ENCODE data around the gene NAV2. TPM values are rescaled to one million over a fixed set of nuclear protein-coding genes. Genes with fewer than 3 reads are reported as not detected.

The NAV2 gene
- total RNA-seq, 1 donor from 2014 or later, result 32.0 TPM

GRCh38 chr11:20090654-20091374 lies 378.2 kb downstream of the NAV2 start:
- no peak for ATAC-seq

DNA sequence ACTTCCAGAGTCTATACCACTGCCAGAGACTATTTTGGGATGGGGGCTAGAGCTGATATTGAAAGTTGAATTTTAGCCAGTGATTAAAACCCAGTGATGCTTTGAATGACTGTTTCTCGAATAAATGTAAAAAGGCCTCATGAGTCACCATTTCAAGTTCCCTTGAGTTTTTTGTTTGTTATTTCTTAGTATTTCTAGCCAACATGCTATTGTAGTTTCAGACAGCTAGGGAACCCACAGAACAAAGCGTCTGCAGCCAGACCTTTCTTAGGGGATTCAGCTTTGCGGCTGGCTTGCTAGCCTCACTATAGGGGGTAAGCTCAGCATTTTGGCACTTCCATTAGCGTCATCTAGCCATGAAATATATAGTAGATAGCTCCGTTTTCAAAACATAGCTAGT lies 381.1 kb downstream of the NAV2 start:
- DNase-seq (ENCODE audit: low spot score) (no peak), ATAC-seq (no peak)

More at GRCh38 chr11:20090654-20091374, 378.2 kb downstream of the NAV2 start:
- DNase-seq (ENCODE audit: low spot score), result no peak

GRCh38 chr11:20095189-20095588 lies 382.6 kb downstream of the NAV2 start:
- ATAC-seq, result no peak
- DNase-seq (ENCODE audit: low spot score), result no peak

DNA sequence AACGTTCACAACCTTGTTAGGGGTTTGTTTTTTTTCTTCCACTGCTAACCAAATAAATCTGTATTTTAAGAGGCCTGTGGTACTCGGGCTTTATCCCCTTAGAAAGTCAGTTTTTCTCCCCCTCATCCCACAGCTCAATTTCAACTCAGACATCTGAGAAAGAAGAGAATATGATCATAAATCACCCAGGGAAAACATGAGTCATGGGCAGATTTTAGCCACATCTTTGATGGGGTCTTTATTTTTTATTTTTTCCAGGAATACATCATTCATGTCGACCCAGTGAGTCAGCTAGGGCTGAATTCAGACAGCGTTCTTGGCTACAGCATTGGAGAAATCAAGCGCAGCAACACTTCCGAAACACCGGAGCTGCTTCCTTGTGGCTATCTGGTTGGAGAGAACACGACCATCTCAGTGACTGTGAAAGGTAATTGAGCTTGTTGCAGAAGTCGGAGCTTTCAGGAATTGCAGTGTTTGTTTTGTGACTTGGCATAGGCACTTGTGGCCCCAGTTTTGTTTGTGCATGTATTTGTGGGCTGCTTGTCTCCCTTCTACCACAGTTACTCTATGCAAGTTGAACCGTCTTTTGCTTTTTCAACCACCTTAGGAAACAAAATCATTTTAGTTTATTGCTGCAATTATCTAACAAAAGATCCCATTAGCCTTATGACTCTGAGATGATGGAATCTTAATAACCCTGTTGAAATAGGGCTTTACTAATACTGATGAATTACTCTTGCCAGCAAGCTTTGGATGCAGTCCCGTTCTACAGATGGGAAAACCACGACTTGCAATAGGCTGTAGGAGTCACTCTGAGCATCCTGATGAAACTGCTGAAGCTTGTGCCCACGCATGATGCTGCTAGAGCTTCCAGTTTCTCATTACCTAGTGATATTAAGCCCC lies 384.9 kb downstream of the NAV2 start:
- DNase-seq (ENCODE audit: low spot score) (no peak), ATAC-seq (no peak)

DNA sequence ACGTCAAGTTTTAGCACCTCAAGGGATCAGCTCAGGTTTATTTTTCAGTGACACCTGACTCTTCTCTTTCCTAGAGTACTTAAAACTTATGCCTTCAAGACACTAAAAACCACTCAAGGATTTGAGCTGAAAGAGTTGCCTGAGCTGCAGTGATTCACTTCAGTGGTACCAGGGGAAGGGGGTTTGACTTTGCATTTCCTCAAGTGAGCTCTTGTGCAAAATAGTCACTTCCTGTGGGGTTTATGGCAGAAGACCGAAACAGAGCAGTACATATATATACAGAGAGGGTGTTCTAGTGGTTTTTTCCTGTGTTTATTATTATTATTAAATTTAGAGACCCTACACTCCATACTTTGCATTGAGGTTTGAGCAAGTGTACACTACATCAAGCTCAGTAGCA lies 386.9 kb downstream of the NAV2 start:
- ATAC-seq (no peak), DNase-seq (ENCODE audit: low spot score) (no peak)

GRCh38 chr11:20102397-20102796 lies 389.8 kb downstream of the NAV2 start:
- ATAC-seq, result peak; percentile 49

DNA sequence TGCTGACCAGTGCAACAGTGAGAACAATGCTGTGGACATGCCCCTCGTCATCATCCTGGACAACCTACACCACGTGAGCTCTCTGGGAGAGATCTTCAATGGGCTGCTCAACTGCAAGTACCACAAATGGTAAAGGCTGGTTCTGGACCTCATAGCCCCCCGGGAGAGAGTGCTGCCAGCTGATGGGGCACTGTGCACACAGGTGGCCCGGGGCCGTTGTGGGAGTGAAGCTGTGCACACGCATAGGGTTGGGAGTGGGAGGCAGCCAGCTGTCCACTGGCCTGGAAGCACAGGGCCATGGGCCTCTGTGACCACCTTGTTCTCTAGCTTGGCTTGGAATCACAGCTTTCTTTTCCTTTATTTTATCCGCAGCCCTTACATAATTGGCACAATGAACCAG lies 390.6 kb downstream of the NAV2 start:
- ATAC-seq (no peak), DNase-seq (ENCODE audit: low spot score) (no peak)

More at GRCh38 chr11:20102397-20102796, 389.8 kb downstream of the NAV2 start:
- DNase-seq (ENCODE audit: low spot score), result no peak

- ATAC-seq, result no peak
- DNase-seq (ENCODE audit: low spot score), result no peak
Measured at GRCh38 chr11:20105427-20105826, 392.8 kb downstream of the NAV2 start.

- ATAC-seq (no peak), DNase-seq (ENCODE audit: low spot score) (no peak)
Measured at GRCh38 chr11:20109731-20110445, 397.3 kb downstream of the NAV2 start.

GRCh38 chr11:20110908-20111669 lies 398.5 kb downstream of the NAV2 start:
- peak; percentile 50 for DNase-seq (ENCODE audit: low spot score)
- ATAC-seq, result peak; percentile 88

- DNase-seq (ENCODE audit: low spot score) (no peak), ATAC-seq (no peak)
Measured at GRCh38 chr11:20111871-20112270, 399.2 kb downstream of the NAV2 start.

DNA sequence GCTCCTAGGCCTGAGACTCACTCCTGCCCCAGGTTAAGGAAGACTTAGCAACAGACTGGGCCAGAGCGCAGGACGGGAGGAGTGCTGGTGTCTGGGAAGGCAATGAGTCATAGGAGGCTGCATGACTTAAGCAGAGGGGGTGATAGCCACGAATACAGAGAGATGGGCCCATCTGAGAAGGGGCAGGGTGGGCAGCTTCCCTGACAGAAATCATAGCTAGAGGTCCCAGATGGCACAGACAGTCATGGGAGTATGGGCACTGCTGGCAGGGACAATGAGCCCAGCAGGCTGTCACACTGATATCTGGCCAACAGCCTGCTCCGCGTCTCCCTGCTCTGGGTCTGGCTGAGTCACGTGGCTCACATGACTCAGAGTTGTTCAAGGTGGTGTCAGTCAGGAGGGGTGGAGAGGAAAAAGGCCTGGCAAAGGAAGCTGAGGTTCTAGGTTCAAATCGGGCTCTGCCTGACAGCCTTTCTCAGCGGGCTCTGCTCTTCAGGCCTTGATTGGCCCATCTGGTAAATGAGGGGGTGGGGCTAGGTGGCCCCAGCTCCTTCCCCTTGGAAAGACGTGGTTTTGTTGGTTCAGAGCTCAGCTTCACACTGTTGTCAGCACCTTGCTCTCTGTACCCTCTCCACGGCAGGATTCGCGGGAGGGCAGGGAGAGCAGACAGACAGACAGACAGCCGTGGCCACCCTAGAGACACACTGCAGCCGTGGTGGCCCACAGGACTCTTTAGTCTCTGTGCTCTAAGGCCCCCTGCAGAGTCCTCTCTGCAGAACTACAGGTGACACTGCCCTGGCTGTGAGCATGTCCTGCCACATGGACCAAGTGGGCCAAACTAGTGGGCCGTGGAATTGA lies 399.9 kb downstream of the NAV2 start:
- ATAC-seq, result peak; percentile 48
- no peak for DNase-seq (ENCODE audit: low spot score)

- DNase-seq (ENCODE audit: low spot score), result no peak
- no peak for ATAC-seq
Measured at GRCh38 chr11:20113149-20113438, 400.5 kb downstream of the NAV2 start.

DNA sequence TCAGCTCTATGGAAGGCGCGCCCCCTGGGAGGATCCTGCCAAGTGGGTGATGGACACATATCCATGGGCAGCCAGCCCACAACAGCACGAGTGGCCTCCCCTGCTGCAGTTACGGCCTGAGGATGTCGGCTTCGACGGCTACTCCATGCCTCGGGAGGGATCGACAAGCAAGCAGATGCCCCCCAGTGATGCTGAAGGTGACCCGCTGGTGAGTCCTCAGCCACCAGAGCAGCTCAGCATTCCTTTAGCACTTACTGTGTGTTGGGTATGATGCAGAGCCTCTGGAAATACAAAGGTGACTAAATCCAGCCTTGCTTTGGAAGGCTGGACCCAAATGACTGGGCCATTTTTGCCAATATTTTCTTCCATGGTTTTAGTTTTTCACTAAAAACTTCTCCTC lies 402.0 kb downstream of the NAV2 start:
- DNase-seq (ENCODE audit: low spot score) (no peak), ATAC-seq (no peak)

DNA sequence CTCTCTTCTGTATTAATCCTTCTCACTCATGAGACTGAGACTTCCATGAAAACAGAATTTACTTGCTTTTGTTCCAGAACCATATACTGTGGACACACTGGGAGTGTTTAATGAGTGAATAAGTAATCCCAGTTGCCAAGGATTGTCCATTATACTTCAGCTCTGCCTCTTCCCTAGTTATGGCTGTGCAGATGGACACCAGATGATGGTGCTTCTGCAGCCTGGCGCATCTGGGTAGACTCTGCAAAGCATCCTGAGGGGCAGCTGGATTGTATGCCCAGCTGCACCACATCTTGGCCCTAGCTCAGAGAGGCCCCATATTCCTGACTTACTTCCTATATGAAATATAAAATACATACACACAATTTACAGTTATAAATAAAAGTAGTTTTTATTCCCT lies 404.2 kb downstream of the NAV2 start:
- DNase-seq (ENCODE audit: low spot score), result no peak

GRCh38 chr11:20117291-20117690 lies 404.7 kb downstream of the NAV2 start:
- no peak for ATAC-seq
- DNase-seq (ENCODE audit: low spot score), result no peak

More for the DNA sequence above, 404.2 kb downstream of the NAV2 start:
- ATAC-seq, result no peak

DNA sequence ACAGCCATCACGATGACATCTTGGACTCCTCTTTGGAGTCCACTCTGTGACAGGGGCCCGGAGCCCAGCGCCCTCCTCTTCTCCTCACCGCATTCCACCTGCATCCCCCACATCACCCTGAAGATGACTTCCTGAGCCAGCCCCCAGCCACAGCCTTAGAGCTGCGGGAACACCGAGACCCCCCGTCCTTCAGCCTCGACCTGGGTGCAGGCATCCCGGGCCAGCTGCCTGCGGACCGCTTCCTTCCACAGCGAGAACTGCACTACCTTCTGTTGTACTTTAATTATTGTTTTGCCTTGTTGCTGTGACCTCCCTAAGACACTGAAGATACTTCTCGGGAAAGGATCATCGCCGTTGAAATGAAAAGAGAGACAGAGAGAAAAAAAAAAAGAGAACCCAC lies 405.6 kb downstream of the NAV2 start:
- DNase-seq (ENCODE audit: low spot score) (no peak), ATAC-seq (no peak)

- ATAC-seq (no peak), DNase-seq (ENCODE audit: low spot score) (no peak)
Measured at GRCh38 chr11:20119315-20119714, 406.7 kb downstream of the NAV2 start.

DNA sequence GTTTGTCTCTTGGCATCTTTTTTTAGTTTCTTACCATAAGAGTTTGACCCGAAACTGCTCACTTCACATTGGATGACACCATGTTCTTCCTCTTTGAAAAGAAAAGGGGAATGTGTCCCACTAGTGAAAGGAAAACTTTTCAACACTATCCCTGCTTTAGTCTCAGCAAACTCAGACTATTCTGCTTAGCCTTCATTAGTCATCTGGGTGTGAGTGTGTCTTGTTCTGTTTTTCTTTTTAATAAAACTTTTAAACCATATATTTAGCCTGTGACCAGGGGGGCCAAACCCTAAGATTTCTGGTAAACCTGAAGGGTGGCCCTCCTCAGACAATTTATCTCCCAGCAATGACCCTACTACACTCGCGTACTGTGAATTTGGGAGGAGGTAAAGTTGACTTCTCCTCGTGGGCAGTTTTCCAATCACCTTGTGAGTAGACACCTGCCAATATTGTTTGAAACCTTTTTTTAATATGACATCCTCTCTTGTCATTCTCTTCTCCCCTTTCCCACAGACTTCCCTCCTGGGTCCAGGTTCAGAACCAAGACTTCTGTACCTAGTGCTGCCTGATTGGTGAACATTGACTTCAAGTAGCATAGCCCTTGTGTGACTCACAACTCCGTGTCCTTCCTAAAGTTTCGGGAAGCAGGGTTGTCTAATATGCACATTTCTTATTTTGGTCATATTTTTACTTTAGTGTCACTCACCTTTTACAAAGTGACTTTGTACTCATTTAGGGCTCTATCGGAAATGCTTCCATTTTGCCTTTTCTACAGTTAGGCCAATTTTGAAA lies 407.7 kb downstream of the NAV2 start:
- no peak for ATAC-seq
- DNase-seq (ENCODE audit: low spot score), result no peak
